ENCODE measurements around the gene ITGB4.

GRCh38 chr17:75722076-75722475 is 817 bp downstream of the ITGB4 start:
- TF ChIP-seq CTCF (IDR thresholded peaks at IDR 0.05; ENCODE audit: borderline replicate concordance, extremely low read depth, low read length, poor library complexity, severe bottlenecking) (no peak), EZH2 (IDR thresholded peaks at IDR 0.05; ENCODE audit: borderline replicate concordance, low read depth, low read length, severe bottlenecking) (no peak)
